H9 (cell line): ENCODE measurements around the gene LAMP2. TPM values are rescaled to one million over a fixed set of nuclear protein-coding genes. Genes with fewer than 3 reads are reported as not detected.

Experiments
- DNase-seq: peaks from one replicate; pipeline ENCODE4 v3.0.0-alpha.2; 2017
- H2AFZ ChIP-seq: one replicate; pipeline ENCODE4 v1.6.1; 2013; ENCODE audit warnings: mild to moderate bottlenecking, low read length, control low read depth, moderate library complexity
- H2AK5ac ChIP-seq: 2 replicates; pipeline ENCODE4 v1.6.1; 2013; ENCODE audit warnings: low read length, control low read depth, mixed read lengths; ENCODE audit not compliant: insufficient read length
- H2BK120ac ChIP-seq: one replicate; pipeline ENCODE4 v1.6.1; 2013; ENCODE audit warnings: low read depth, mild to moderate bottlenecking, low read length, control low read depth, inconsistent platforms; ENCODE audit not compliant: poor library complexity, severe bottlenecking
- H2BK12ac ChIP-seq: 2 replicates; pipeline ENCODE4 v1.6.1; 2013; ENCODE audit warnings: low read length, control low read depth, mixed read lengths, low read depth; ENCODE audit not compliant: insufficient read length
- H2BK15ac ChIP-seq: 2 replicates; pipeline ENCODE4 v1.6.1; 2013; ENCODE audit warnings: low read depth, low read length, control low read depth
- H2BK20ac ChIP-seq: one replicate; pipeline ENCODE4 v1.6.1; 2013; ENCODE audit warnings: low read depth, mild to moderate bottlenecking, low read length, control low read depth, inconsistent platforms; ENCODE audit not compliant: poor library complexity, severe bottlenecking
- H2BK5ac ChIP-seq: 2 replicates; pipeline ENCODE4 v1.6.1; 2013; ENCODE audit warnings: low read length, control low read depth, mixed read lengths; ENCODE audit not compliant: insufficient read length
- H3K14ac ChIP-seq: 2 replicates; pipeline ENCODE4 v1.6.1; 2013; ENCODE audit warnings: low read length, control low read depth; ENCODE audit not compliant: insufficient read depth
- H3K18ac ChIP-seq: 2 replicates; pipeline ENCODE4 v1.6.1; 2013; ENCODE audit warnings: low read depth, mild to moderate bottlenecking, mixed read lengths, low read length, control low read depth; ENCODE audit not compliant: insufficient read length
- H3K23ac ChIP-seq: 2 replicates; pipeline ENCODE4 v1.6.1; 2013; ENCODE audit warnings: low read length, control low read depth, mixed read lengths, low read depth; ENCODE audit not compliant: insufficient read length
- H3K23me2 ChIP-seq: 2 replicates; pipeline ENCODE4 v1.6.1; 2013; ENCODE audit warnings: low read depth, mild to moderate bottlenecking, mixed read lengths, low read length, control low read depth; ENCODE audit not compliant: insufficient read length, poor library complexity, severe bottlenecking
- H3K27ac ChIP-seq: 2 replicates; pipeline ENCODE4 v1.5.1; 2013; ENCODE audit warnings: low read length, control low read depth, mixed read lengths, low read depth; ENCODE audit not compliant: insufficient read length
- H3K27me3 ChIP-seq: 2 replicates; pipeline ENCODE4 v1.6.1; 2013; ENCODE audit warnings: low read length, control low read depth, inconsistent platforms; ENCODE audit not compliant: insufficient read depth
- H3K4ac ChIP-seq: 2 replicates; pipeline ENCODE4 v1.6.1; 2013; ENCODE audit warnings: low read depth, mild to moderate bottlenecking, control low read depth, inconsistent platforms, low read length, moderate library complexity
- H3K4me1 ChIP-seq: 2 replicates; pipeline ENCODE4 v1.6.1; 2013; ENCODE audit warnings: low read length, control low read depth, inconsistent platforms; ENCODE audit not compliant: insufficient read depth
- H3K4me2 ChIP-seq: 2 replicates; pipeline ENCODE4 v1.6.1; 2013; ENCODE audit warnings: low read length, control low read depth, mixed read lengths; ENCODE audit not compliant: insufficient read length, insufficient read depth
- H3K56ac ChIP-seq: 2 replicates; pipeline ENCODE4 v1.6.1; 2013; ENCODE audit warnings: low read depth, mild to moderate bottlenecking, mixed read lengths, low read length, control low read depth; ENCODE audit not compliant: insufficient read length
- H3K79me1 ChIP-seq: 2 replicates; pipeline ENCODE4 v1.6.1; 2013; ENCODE audit warnings: low read depth, mild to moderate bottlenecking, moderate library complexity, low read length, control low read depth, inconsistent platforms; ENCODE audit not compliant: insufficient read depth, poor library complexity, severe bottlenecking
- H3K79me2 ChIP-seq: 2 replicates; pipeline ENCODE4 v1.6.1; 2013; ENCODE audit warnings: low read length, control low read depth, inconsistent platforms; ENCODE audit not compliant: insufficient read depth
- H3K9ac ChIP-seq: 2 replicates; pipeline ENCODE4 v1.6.1; 2013; ENCODE audit warnings: low read length, control low read depth, mixed read lengths; ENCODE audit not compliant: insufficient read length; ENCODE audit errors: extremely low read depth
- H3K9me3 ChIP-seq: one replicate; pipeline ENCODE4 v1.6.1; 2013; ENCODE audit warnings: low read depth, low read length, inconsistent platforms; ENCODE audit not compliant: control insufficient read depth
- H3T11ph ChIP-seq: one replicate; pipeline ENCODE4 v1.6.1; 2013; ENCODE audit warnings: mild to moderate bottlenecking, low read length, control low read depth, inconsistent platforms
- H4K20me1 ChIP-seq: one replicate; pipeline ENCODE4 v1.6.1; 2013; ENCODE audit not compliant: control insufficient read depth, insufficient read length, insufficient read depth
- H4K5ac ChIP-seq: 2 replicates; pipeline ENCODE4 v1.6.1; 2013; ENCODE audit warnings: low read depth, mild to moderate bottlenecking, mixed read lengths, low read length, control low read depth; ENCODE audit not compliant: insufficient read length
- H4K8ac ChIP-seq: replicated peaks from 2 replicates; pipeline ENCODE4 v1.6.1; 2013; ENCODE audit warnings: low read length, control low read depth, mixed read lengths, low read depth; ENCODE audit not compliant: insufficient read length
- H4K91ac ChIP-seq: 2 replicates; pipeline ENCODE4 v1.6.1; 2013; ENCODE audit warnings: low read depth, mild to moderate bottlenecking, moderate library complexity, mixed read lengths, low read length, control low read depth; ENCODE audit not compliant: insufficient read length
- H3K27ac Mint-ChIP-seq, 3 experiments: 2 replicates in 2 of 3; 3 replicates in 1 of 3; pipeline ENCODE4 v1.8.0; 2020 to 2021; ENCODE audit warnings: mixed read lengths in 3 of 3, mild to moderate bottlenecking in 1 of 3, moderate library complexity in 1 of 3
- H3K27me3 Mint-ChIP-seq: 2 replicates; pipeline ENCODE4 v1.8.0; 2021; ENCODE audit warnings: low read depth, mild to moderate bottlenecking, moderate library complexity, mixed read lengths
- H3K36me3 Mint-ChIP-seq, 3 experiments: 2 replicates in 2 of 3; 3 replicates in 1 of 3; pipeline ENCODE4 v1.8.0; 2020 to 2021; ENCODE audit warnings: low read depth in 3 of 3, mixed read lengths in 3 of 3; ENCODE audit not compliant: insufficient read depth in 1 of 3
- H3K4me1 Mint-ChIP-seq, 2 experiments: 2 replicates each; pipeline ENCODE4 v1.8.0; 2020; ENCODE audit warnings: mixed read lengths in 2 of 2
- H3K4me3 Mint-ChIP-seq, 2 experiments: 2 replicates in 1 of 2; 3 replicates in 1 of 2; pipeline ENCODE4 v1.8.0; 2020 to 2021; ENCODE audit warnings: mild to moderate bottlenecking in 2 of 2, mixed read lengths in 2 of 2, moderate library complexity in 1 of 2
- H3K9me3 Mint-ChIP-seq, 2 experiments: 2 replicates in 1 of 2; 3 replicates in 1 of 2; pipeline ENCODE4 v1.8.0; 2020; ENCODE audit warnings: mild to moderate bottlenecking in 2 of 2, mixed read lengths in 2 of 2, moderate library complexity in 1 of 2
- WGBS: extraction: QIAGEN DNeasy Blood & Tissue Kit; methylation state at CpG from one replicate; pipeline ENCODE4 v1.1.7; 2013; ENCODE audit warnings: missing lambda C conversion rate, low lambda C conversion rate, mixed read lengths; ENCODE audit not compliant: insufficient read length; ENCODE audit errors: extremely low coverage; 5-methylcytosine and 5-hydroxymethylcytosine counted together
- total RNA-seq: library from RNA; stranded (reverse); gene quantifications from 2 replicates; pipeline ENCODE4 v1.2.1, GENCODE V29; 2021
- TF ChIP-seq, protein P1 (sequence below): fragments of 200-600 bp; sonication (generic); conservative IDR thresholded peaks from 3 replicates; pipeline ENCODE4 v1.8.0; 2021; ENCODE audit warnings: antibody characterized with exemption, mild to moderate bottlenecking

LAMP2 gene
- total RNA-seq, 1 experiment from 2014 or later, result 27.7 TPM

DNA sequence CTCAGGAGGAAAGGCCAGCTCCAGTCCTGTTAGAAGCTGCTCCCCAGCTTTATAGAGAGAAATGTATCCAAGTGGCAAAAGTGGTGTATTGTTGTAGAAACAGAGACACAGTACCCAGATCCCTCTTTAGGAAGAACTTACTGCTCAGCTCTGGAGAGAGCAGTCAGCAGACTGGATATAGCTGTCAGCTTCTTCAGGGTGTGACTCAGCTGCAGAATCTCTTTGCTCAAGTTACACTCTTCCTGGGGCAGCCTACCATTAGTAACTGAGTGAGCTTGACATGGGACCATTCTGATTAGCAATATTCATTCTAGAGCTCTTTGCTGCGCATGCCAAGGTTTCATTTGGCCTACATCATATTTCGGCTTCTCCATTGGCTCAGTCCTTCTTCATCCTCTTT, 66.7 kb downstream of the LAMP2 start:
- H3K9me3 Mint-ChIP-seq, result peaks cover 56 to 65% of the 10 kb centered on the region in 2 experiments
- Histone ChIP-seq H3K79me2 (no peaks in the 10 kb centered on the region), H3K4me1 (no peaks in the 10 kb centered on the region), H2BK5ac (no peak overlapping the region), H4K8ac (no peak overlapping the region), H3K14ac (no peak overlapping the region), H2AFZ (no peak overlapping the region), H3K9ac (no peak overlapping the region), H3K27me3 (no peaks in the 10 kb centered on the region), H3K23me2 (no peaks in the 10 kb centered on the region), H4K20me1 (no peaks in the 10 kb centered on the region), H3K4ac (no peak overlapping the region), H3K79me1 (no peaks in the 10 kb centered on the region), H3K4me2 (no peak overlapping the region), H2BK15ac (no peak overlapping the region), H3T11ph (no peak overlapping the region), H3K18ac (no peak overlapping the region), H3K23ac (no peak overlapping the region), H3K56ac (no peak overlapping the region), H4K91ac (no peak overlapping the region), H4K5ac (no peak overlapping the region), H2AK5ac (no peak overlapping the region), H3K9me3 (peaks cover 38% of the 10 kb centered on the region), H2BK12ac (no peak overlapping the region), H3K27ac (no peak overlapping the region), H2BK120ac (no peak overlapping the region), H2BK20ac (no peak overlapping the region)
- no peak overlapping the region for H3K4me3 Mint-ChIP-seq
- no CpG with 5 or more reads among the region's 2 CpGs for WGBS
- no peaks in the 10 kb centered on the region for H3K4me1 Mint-ChIP-seq
- DNase-seq, result no peak
- no peaks in the 10 kb centered on the region; a peak in 1 of 7 replicates for H3K36me3 Mint-ChIP-seq
- no peak overlapping the region for H3K27ac Mint-ChIP-seq
- H3K27me3 Mint-ChIP-seq, result peaks cover 3% of the 10 kb centered on the region; the same call in 1 of the 2 replicates
- TF ChIP-seq, protein P1, sequence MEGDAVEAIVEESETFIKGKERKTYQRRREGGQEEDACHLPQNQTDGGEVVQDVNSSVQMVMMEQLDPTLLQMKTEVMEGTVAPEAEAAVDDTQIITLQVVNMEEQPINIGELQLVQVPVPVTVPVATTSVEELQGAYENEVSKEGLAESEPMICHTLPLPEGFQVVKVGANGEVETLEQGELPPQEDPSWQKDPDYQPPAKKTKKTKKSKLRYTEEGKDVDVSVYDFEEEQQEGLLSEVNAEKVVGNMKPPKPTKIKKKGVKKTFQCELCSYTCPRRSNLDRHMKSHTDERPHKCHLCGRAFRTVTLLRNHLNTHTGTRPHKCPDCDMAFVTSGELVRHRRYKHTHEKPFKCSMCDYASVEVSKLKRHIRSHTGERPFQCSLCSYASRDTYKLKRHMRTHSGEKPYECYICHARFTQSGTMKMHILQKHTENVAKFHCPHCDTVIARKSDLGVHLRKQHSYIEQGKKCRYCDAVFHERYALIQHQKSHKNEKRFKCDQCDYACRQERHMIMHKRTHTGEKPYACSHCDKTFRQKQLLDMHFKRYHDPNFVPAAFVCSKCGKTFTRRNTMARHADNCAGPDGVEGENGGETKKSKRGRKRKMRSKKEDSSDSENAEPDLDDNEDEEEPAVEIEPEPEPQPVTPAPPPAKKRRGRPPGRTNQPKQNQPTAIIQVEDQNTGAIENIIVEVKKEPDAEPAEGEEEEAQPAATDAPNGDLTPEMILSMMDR, result no peak
